ENCODE data around the gene SLC25A42. TPM values are rescaled to one million over a fixed set of nuclear protein-coding genes. Genes with fewer than 3 reads are reported as not detected.
A peak's percentile ranks its signal among the peaks of the same experiment; 100 is the strongest.

The SLC25A42 gene
- total and polyA plus RNA-seq, 2 of the 13 experiments (the other 11 are each of a cell fraction or from before 2014, with no cell fraction given) = 12.8 to 18.3 TPM

- TF ChIP-seq, protein P1, sequence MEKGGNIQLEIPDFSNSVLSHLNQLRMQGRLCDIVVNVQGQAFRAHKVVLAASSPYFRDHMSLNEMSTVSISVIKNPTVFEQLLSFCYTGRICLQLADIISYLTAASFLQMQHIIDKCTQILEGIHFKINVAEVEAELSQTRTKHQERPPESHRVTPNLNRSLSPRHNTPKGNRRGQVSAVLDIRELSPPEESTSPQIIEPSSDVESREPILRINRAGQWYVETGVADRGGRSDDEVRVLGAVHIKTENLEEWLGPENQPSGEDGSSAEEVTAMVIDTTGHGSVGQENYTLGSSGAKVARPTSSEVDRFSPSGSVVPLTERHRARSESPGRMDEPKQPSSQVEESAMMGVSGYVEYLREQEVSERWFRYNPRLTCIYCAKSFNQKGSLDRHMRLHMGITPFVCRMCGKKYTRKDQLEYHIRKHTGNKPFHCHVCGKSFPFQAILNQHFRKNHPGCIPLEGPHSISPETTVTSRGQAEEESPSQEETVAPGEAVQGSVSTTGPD (CRISPR knock-in tag; IDR thresholded peaks at IDR 0.05) = no peak
- TF ChIP-seq ZSCAN29 (CRISPR knock-in tag; conservative IDR thresholded peaks at IDR 0.05) (peak; percentile 76; the same call in 1 of the 2 replicates), KLF9 (CRISPR knock-in tag; IDR thresholded peaks at IDR 0.05; ENCODE audit: low read depth) (no peak), ZNF550 (CRISPR knock-in tag; IDR thresholded peaks at IDR 0.05; ENCODE audit: borderline replicate concordance) (0 out of 2 replicates have a peak, but pooled peaks have one; percentile 26), ZNF605 (CRISPR knock-in tag; IDR thresholded peaks at IDR 0.05) (no peak), ZBTB3 (CRISPR knock-in tag; IDR thresholded peaks at IDR 0.05; ENCODE audit: borderline replicate concordance, low read depth) (0 out of 2 replicates have a peak, but pooled peaks have one; percentile 29), YEATS4 (CRISPR knock-in tag; IDR thresholded peaks at IDR 0.05; ENCODE audit: borderline replicate concordance) (peak; percentile 53; the same call in 1 of the 2 replicates), ZNF530 (CRISPR knock-in tag; IDR thresholded peaks at IDR 0.05; ENCODE audit: low read depth) (no peak), PAWR (CRISPR knock-in tag; IDR thresholded peaks at IDR 0.05; ENCODE audit: borderline replicate concordance) (no peak), MEIS2 (CRISPR knock-in tag; IDR thresholded peaks at IDR 0.05) (no peak), ZNF567 (CRISPR knock-in tag; IDR thresholded peaks at IDR 0.05; ENCODE audit: borderline replicate concordance) (0 out of 2 replicates have a peak, but pooled peaks have one; percentile 89), MEF2D (CRISPR knock-in tag; IDR thresholded peaks at IDR 0.05) (peak; percentile 78), TGIF2 (CRISPR knock-in tag; IDR thresholded peaks at IDR 0.05) (0 out of 2 replicates have a peak, but pooled peaks have one; percentile 21), ATF7-NPFF (CRISPR knock-in tag; IDR thresholded peaks at IDR 0.05; ENCODE audit: low read depth) (peak; percentile 25), REPIN1 (CRISPR knock-in tag; IDR thresholded peaks at IDR 0.05; ENCODE audit: borderline replicate concordance, low read depth) (peak; percentile 74; the same call in 1 of the 2 replicates), SIN3A (IDR thresholded peaks at IDR 0.05; ENCODE audit: borderline replicate concordance, low read depth, low read length) (peak; percentile 61; the same call in 1 of the 2 replicates), AGO2 (optimal IDR thresholded peaks at IDR 0.05; ENCODE audit: low read depth, low read length) (peak; percentile 98), ZNF83 (CRISPR knock-in tag; IDR thresholded peaks at IDR 0.05; ENCODE audit: borderline replicate concordance) (peak; percentile 89; the same call in 1 of the 2 replicates), SYNCRIP (IDR thresholded peaks at IDR 0.05; ENCODE audit: insufficient read depth, low read depth, low read length) (no peak), ZC3H13 (CRISPR knock-in tag; IDR thresholded peaks at IDR 0.05) (peak; percentile 68; the same call in 1 of the 2 replicates), MTA1 (CRISPR knock-in tag; IDR thresholded peaks at IDR 0.05; ENCODE audit: borderline replicate concordance) (peak; percentile 62; the same call in 1 of the 2 replicates), SRSF9 (IDR thresholded peaks at IDR 0.05; ENCODE audit: borderline replicate concordance, insufficient read depth, low read depth, low read length, poor library complexity, severe bottlenecking) (no peak), ZNF713 (CRISPR knock-in tag; IDR thresholded peaks at IDR 0.05) (no peak)
- TF ChIP-seq, protein P2, sequence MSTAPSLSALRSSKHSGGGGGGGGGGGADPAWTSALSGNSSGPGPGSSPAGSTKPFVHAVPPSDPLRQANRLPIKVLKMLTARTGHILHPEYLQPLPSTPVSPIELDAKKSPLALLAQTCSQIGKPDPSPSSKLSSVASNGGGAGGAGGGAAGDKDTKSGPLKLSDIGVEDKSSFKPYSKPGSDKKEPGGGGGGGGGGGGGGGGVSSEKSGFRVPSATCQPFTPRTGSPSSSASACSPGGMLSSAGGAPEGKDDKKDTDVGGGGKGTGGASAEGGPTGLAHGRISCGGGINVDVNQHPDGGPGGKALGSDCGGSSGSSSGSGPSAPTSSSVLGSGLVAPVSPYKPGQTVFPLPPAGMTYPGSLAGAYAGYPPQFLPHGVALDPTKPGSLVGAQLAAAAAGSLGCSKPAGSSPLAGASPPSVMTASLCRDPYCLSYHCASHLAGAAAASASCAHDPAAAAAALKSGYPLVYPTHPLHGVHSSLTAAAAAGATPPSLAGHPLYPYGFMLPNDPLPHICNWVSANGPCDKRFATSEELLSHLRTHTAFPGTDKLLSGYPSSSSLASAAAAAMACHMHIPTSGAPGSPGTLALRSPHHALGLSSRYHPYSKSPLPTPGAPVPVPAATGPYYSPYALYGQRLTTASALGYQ (CRISPR knock-in tag; IDR thresholded peaks at IDR 0.05) = no peak
These were observed at the start of gene SLC25A42 (continued) for GRCh38 chr19:19063183-19064097.

Data from HepG2 (cell line).